Hepatocyte (in vitro differentiated cells): ENCODE data around the gene TAS2R38. TPM values are rescaled to one million over a fixed set of nuclear protein-coding genes. Genes with fewer than 3 reads are reported as not detected.

Experiments
- DNase-seq: peaks from one replicate; pipeline ENCODE4 v3.0.0-alpha.2; 2016; ENCODE audit warnings: low spot score
- H2AFZ ChIP-seq: fragments of 200-600 bp; sonication (generic); 2 replicates; pipeline ENCODE4 v1.6.0; 2016; ENCODE audit warnings: antibody characterized with exemption, mild to moderate bottlenecking
- H3K27ac ChIP-seq: fragments of 200-600 bp; sonication (generic); 2 replicates; pipeline ENCODE4 v1.5.1; 2016; ENCODE audit warnings: mild to moderate bottlenecking
- H3K27me3 ChIP-seq: fragments of 200-600 bp; sonication (generic); 2 replicates; pipeline ENCODE4 v1.6.1; 2016
- H3K36me3 ChIP-seq: fragments of 200-600 bp; sonication (generic); replicated peaks from 2 replicates; pipeline ENCODE4 v1.5.1; 2016; ENCODE audit warnings: low read depth; ENCODE audit not compliant: insufficient read depth
- H3K4me1 ChIP-seq: fragments of 200-600 bp; sonication (generic); 2 replicates; pipeline ENCODE4 v1.5.1; 2016; ENCODE audit warnings: mild to moderate bottlenecking, moderate library complexity; ENCODE audit not compliant: insufficient read depth
- H3K4me2 ChIP-seq: fragments of 200-600 bp; sonication (generic); 2 replicates; pipeline ENCODE4 v1.6.0; 2016
- H3K4me3 ChIP-seq: fragments of 200-600 bp; sonication (generic); 2 replicates; pipeline ENCODE4 v1.5.1; 2016; ENCODE audit warnings: mild to moderate bottlenecking
- H3K79me2 ChIP-seq: fragments of 200-600 bp; sonication (generic); 2 replicates; pipeline ENCODE4 v1.6.0; 2017; ENCODE audit warnings: mild to moderate bottlenecking
- H3K9me2 ChIP-seq: fragments of 200-600 bp; sonication (generic); replicated peaks from 2 replicates; pipeline ENCODE4 v1.6.0; 2017; ENCODE audit warnings: mild to moderate bottlenecking; ENCODE audit not compliant: insufficient read depth
- H3K9me3 ChIP-seq: fragments of 200-600 bp; sonication (generic); 2 replicates; pipeline ENCODE4 v1.5.1; 2016; ENCODE audit warnings: low read depth, mild to moderate bottlenecking
- H4K20me1 ChIP-seq: fragments of 200-600 bp; sonication (generic); 2 replicates; pipeline ENCODE4 v1.6.0; 2016; ENCODE audit warnings: mild to moderate bottlenecking; ENCODE audit not compliant: insufficient read depth, poor library complexity, severe bottlenecking
- CTCF ChIP-seq: fragments of 200-600 bp; sonication (generic); IDR thresholded peaks from 2 replicates; pipeline ENCODE4 v1.5.1; 2016; ENCODE audit warnings: antibody characterized with exemption, mild to moderate bottlenecking; ENCODE audit not compliant: poor library complexity
- EZH2 ChIP-seq: fragments of 200-600 bp; sonication (generic); IDR thresholded peaks from 2 replicates; pipeline ENCODE4 v1.6.1; 2016; ENCODE audit warnings: antibody characterized with exemption, mild to moderate bottlenecking, borderline replicate concordance
- EZH2phosphoT487 ChIP-seq: fragments of 200-600 bp; sonication (generic); IDR thresholded peaks from one replicate; pipeline ENCODE4 v1.6.1; 2018; ENCODE audit warnings: antibody characterized with exemption, mild to moderate bottlenecking, low read depth, moderate library complexity; ENCODE audit not compliant: unreplicated experiment, severe bottlenecking
- WGBS: methylation state at CpG from one replicate; pipeline ENCODE4 v1.1.6; 2016; ENCODE audit warnings: low lambda C conversion rate; ENCODE audit errors: missing lambda C conversion rate; 5-methylcytosine and 5-hydroxymethylcytosine counted together
- polyA plus RNA-seq: library from polyadenylated mRNA; unstranded; fragments of >200 nt; fragmentation: Nextera tagmentation; extraction: Ambion mirVana; gene quantifications from 2 replicates; pipeline ENCODE4 v1.2.1, GENCODE V29; 2016
- total RNA-seq: library from RNA; depleted of rRNA; stranded (reverse); fragments of >200 nt; gene quantifications from 2 replicates; pipeline ENCODE4 v1.2.3, GENCODE V29; 2014

The TAS2R38 gene
- total and polyA plus RNA-seq, 2 experiments from 2014 or later: not detected

- Histone ChIP-seq H3K4me3 (no peak overlapping the region), H3K36me3 (no peaks in the 10 kb centered on the region), H2AFZ (no peak overlapping the region), H3K9me3 (no peaks in the 10 kb centered on the region), H4K20me1 (no peaks in the 10 kb centered on the region), H3K9me2 (no peaks in the 10 kb centered on the region), H3K4me1 (no peaks in the 10 kb centered on the region), H3K79me2 (no peaks in the 10 kb centered on the region), H3K27ac (no peak overlapping the region), H3K27me3 (no peaks in the 10 kb centered on the region), H3K4me2 (no peak overlapping the region)
- no peak for TF ChIP-seq EZH2
- no peak for TF ChIP-seq EZH2phosphoT487
- no peak for TF ChIP-seq CTCF
- WGBS: 100% methylated on average over 1 of the region's 1 CpG
- no peak for DNase-seq
These were observed 22.8 kb downstream of the TAS2R38 start for GRCh38 chr7:141950806-141951205.

GRCh38 chr7:141949911-141950310 lies 23.7 kb downstream of the TAS2R38 start:
- Histone ChIP-seq H4K20me1 (no peaks in the 10 kb centered on the region), H3K27ac (no peak overlapping the region), H3K4me3 (no peak overlapping the region), H3K27me3 (no peaks in the 10 kb centered on the region), H3K36me3 (no peaks in the 10 kb centered on the region), H3K9me3 (no peaks in the 10 kb centered on the region), H2AFZ (no peak overlapping the region), H3K4me1 (no peaks in the 10 kb centered on the region), H3K4me2 (no peak overlapping the region), H3K79me2 (no peaks in the 10 kb centered on the region), H3K9me2 (no peaks in the 10 kb centered on the region)
- 83% methylated on average over 3 of the region's 3 CpGs for WGBS
- TF ChIP-seq EZH2: no peak
- no peak for DNase-seq

DNA sequence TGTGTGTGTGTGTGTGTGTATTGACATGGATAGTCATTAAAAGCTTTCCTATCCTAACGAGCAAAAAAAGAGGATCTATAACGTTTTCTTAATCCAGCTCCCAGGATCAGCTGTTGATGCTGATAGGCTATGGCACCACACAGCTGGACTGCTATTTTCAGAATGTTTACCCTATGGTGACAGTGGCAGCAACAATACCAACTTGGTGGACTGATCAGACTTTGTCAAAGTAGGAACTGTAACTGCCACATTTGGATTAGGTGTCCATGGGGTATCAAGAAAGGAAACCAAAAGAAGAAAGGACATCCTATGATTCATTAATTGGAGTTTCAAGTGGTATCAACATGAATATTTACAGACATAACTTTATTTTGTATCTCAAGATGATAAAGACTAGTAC lies 24.1 kb downstream of the TAS2R38 start:
- Histone ChIP-seq H3K9me3 (no peaks in the 10 kb centered on the region), H3K27ac (no peak overlapping the region), H3K27me3 (no peaks in the 10 kb centered on the region), H4K20me1 (no peaks in the 10 kb centered on the region), H3K9me2 (no peaks in the 10 kb centered on the region), H3K4me2 (no peak overlapping the region), H3K79me2 (no peaks in the 10 kb centered on the region), H3K4me3 (no peak overlapping the region), H2AFZ (no peak overlapping the region), H3K36me3 (no peaks in the 10 kb centered on the region), H3K4me1 (no peaks in the 10 kb centered on the region)
- no peak for DNase-seq
- WGBS: 81% methylated on average over 2 of the region's 2 CpGs
- TF ChIP-seq EZH2 (no peak), EZH2phosphoT487 (no peak), CTCF (no peak)

GRCh38 chr7:141949021-141949420 lies 24.6 kb downstream of the TAS2R38 start:
- no peaks in the 10 kb centered on the region for H3K27me3 ChIP-seq
- no peak for DNase-seq
- no peak overlapping the region for H3K4me2 ChIP-seq
- H3K4me1 ChIP-seq: no peaks in the 10 kb centered on the region
- WGBS: 88% methylated on average over 2 of the region's 2 CpGs
- no peaks in the 10 kb centered on the region for H3K79me2 ChIP-seq
- no peak overlapping the region for H3K27ac ChIP-seq
- H2AFZ ChIP-seq: no peak overlapping the region
- no peaks in the 10 kb centered on the region for H3K9me3 ChIP-seq
- TF ChIP-seq CTCF (no peak), EZH2 (no peak), EZH2phosphoT487 (no peak)
- H3K9me2 ChIP-seq: no peaks in the 10 kb centered on the region
- no peaks in the 10 kb centered on the region for H4K20me1 ChIP-seq
- H3K36me3 ChIP-seq: no peaks in the 10 kb centered on the region
- H3K4me3 ChIP-seq: no peak overlapping the region
